ENCODE results near the gene MUSK.

The MUSK gene

DNA sequence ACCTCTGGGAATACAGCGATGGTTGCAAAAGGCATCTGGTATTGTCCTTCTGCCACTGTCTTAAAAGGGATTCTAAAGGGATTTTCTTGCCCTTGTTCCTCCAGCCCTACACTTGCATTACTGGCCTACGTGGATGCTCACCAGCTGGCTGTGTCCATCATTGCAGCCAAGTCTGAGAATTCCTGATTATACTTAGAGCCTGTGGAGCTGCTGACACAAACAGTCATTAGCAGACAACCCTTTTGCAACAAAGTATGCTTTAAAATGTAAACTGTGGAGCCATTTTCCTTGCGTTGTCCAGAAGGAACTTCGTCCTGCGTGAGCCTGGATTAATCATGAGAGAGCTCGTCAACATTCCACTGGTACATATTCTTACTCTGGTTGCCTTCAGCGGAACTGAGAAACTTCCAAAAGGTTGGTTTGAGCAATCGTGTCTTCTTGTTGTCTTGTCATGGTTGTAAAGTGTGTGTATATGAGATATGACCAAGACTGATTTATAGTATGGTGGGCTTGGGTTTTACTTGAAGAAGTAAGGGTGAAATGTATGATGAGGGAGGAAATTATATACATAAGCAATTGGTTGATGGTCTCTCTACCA, at the start of gene MUSK:
Gene MUSK, plus strand, starts transcription at position 222 of the 598 bp plus-strand sequence. Its CDS starts 114 bp downstream, at position 336.
- DNase-seq (ENCODE audit: low read depth), result no peak

DNA sequence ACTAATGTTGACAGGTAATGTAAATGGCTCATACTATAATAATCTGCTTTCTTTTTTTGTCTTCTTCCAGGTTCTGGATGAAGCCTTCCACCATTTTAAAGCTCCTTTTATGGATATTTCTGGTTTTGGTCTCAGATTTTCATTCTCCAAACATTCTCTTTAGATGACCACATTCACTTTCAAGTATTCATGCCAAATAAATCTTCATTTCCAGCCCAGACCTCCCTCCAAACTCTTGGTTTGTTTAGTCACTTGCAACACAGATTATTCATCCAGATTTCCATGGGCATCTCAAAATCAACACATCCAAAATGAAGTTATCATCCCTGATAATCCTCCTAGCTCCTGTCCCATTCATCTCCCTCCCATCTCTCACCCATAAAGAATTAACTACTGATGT, 48.8 kb upstream of the MUSK start:
- no peak for DNase-seq (ENCODE audit: low read depth)

GRCh38 chr9:110620726-110621125, 47.9 kb upstream of the MUSK start:
- no peak for DNase-seq (ENCODE audit: low read depth)

DNA sequence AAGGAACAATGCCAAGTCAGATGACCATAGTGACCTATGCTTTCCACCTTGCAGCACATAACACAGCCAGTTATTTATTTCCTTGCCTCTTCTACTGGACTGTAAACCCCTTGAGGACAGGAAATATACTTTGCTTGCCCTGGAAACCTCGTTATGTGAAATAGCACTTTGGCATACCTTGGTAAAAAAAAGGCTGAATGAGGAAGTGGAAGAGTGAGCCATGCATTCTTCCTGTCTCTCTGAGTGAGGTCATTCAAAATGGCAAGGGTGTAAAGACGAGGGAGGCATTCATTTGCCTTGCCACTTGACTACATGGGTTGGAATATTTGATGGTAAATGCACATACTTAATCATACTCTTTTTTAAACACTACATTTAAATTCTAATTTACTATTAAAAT, 46.2 kb upstream of the MUSK start:
- no peak for DNase-seq (ENCODE audit: low read depth)

GRCh38 chr9:110623462-110624025, 45.0 kb upstream of the MUSK start:
- no peak for DNase-seq (ENCODE audit: low read depth)

DNA sequence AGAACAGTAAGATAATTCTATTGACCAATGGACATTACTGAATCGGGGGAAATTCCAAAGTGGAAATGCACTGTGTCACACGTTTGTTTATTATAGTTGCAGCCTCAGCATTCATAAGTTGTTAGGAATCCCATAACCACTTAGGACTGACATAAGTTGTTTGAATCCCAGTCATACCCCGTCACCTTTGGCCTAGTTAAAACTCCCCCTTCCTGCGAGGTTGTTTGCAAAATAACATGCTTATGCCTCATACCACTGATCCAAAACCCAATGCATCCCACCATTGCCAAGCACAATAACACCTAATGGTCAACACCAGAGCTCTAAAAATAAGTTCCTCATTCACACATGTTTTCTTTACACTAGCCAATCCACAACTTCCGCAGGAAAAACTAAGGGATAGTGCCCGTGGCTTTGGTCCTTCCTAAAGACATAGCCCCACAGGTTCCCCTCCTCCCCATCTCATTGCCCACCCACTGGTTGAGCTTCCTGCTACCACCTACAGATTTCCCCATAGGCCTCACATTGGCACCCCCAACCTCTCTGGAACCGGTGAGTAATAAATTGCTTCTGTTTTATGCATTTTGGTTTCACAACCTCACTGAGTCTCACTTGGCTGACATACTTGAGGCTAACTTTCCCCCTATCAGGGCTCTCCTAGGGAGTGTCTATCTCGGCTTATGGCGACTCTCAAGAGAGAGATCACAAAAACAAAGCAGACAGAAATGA, 42.3 kb upstream of the MUSK start:
- DNase-seq (ENCODE audit: low read depth), result no peak

DNA sequence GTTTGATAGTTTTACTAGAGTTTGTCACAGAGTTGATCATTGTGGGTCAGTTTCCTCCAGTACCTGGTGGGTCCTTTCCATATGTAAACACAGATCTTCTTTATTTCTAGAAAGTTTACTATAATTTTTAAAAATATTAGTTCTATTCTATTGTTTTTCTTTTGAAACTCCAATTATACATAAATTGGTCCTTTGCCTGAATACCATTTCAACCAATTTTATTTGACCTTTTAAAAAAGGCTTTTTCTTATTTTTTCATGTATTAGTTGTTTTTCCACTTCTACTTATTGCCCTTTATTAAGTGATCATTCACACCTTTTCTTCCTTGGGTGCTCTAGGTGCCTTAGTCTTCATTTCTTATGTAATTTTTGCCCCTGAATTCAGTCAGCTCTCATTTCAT, 33.0 kb upstream of the MUSK start:
- DNase-seq (ENCODE audit: low read depth), result no peak

- no peak for DNase-seq (ENCODE audit: low read depth)
Observed at GRCh38 chr9:110638381-110638954, 30.1 kb upstream of the MUSK start.

DNA sequence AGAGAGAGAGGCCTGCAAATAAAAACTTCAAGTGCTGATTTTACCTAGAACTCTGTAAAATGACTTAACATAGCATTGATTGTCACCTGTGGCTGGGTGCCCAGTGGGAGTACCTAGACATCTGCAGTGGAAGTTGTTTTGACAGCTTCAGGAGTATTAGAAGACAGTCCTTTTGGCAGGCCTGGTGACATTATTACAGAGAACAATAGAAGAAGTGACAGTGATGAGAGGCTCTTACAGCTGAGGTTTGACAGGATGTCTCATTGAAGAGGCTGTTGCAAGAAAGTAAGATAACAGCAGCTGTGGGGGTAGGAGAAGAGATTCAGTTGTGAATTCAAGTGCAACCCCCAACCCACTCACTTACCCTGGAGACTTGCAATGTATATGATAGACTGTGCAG, 27.9 kb upstream of the MUSK start:
- no peak for DNase-seq (ENCODE audit: low read depth)

GRCh38 chr9:110641293-110641692, 27.3 kb upstream of the MUSK start:
- DNase-seq (ENCODE audit: low read depth), result no peak

- no peak for DNase-seq (ENCODE audit: low read depth)
Observed at GRCh38 chr9:110648696-110649095, 19.9 kb upstream of the MUSK start.

DNA sequence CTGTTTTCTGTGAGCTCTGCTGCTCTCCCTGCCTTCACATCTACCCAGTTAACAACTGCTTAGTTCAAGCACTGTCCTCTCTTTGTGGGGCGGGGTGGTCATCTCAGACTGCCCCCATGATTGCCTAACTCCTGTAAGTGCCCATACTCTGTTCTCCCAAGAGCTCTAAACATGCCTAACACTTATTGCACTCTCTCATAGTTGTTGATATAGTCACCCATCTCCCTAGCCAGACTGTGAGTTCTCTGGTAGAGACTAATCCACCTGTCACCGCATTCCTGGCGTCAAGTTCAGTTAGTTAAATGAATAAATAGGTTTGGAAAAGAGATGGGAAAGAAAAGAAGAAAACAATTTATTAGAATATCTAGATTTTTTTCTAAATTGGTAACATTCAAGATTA, 18.3 kb upstream of the MUSK start:
- DNase-seq (ENCODE audit: low read depth), result no peak

DNA sequence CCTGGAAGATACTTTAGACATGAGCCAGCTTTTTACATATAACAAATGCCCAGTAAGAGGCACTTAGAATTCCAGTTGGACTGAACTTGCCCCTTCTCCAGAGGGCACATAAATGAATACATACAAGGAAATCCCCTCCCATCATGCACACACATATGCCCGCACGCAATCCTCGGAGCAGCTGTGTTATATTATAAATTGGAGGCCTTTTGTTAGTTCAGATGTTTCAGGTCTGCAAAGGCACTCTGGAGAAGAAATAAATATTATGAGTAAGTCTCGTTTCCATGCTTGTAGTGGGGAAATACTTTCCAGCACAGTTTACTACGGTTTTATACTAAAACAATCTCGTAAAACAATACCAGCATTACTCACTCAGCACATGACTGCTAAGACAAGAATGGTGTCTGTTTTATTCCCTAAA, 17.6 kb upstream of the MUSK start:
- no peak for DNase-seq (ENCODE audit: low read depth)

GRCh38 chr9:110655754-110656641, 12.6 kb upstream of the MUSK start:
- DNase-seq (ENCODE audit: low read depth), result no peak

DNA sequence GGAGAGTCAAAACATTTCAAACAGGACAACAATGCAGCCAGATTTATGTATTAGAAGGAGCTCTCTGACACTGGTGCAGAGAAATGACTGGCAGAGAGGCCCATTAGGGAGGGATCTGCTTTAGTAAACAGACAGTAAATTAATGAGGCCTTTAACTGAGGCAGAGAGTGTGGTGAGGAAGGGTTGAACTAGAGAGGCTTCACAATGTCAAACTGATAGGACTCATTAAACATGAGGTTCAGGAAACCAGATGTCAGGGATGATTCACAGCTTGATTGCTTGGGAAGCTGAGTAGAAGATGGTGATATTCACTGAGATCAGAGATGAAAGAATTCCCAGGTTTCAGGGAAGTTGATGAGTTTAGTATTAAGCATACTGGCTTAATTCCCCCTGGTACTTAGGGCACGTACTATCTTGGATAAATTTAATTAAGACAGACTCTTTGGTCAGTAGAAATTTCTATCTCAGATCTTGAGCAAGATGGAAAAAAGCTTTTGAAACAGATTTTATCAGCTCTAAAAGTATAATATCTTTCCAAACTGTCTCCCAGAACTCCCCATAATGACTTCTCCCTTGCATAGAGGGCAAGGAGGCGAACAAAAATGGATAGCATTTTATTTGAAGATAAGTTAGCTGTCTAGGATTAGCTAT, 8.6 kb upstream of the MUSK start:
- DNase-seq (ENCODE audit: low read depth), result no peak

DNA sequence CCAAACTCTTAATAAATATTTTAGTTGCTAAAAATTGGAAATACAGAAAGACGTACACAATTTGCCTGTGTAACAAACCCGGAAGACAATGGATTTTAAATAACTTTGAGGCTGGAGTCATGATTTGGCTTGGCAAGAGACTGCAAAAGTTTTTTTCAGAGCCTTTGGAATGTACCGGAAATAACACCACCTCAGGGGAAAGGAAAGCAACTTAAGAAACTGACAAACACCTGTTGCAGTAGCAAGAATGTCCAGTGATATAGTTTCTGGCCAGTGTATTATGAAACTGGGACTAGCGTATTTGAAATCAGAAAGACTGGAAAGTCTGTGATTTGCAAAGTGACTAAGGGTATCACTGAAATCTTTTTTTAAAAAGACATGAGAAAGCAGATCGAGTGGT, 842 bp downstream of the MUSK start:
- DNase-seq (ENCODE audit: low read depth), result no peak

GRCh38 chr9:110671849-110672248, 3.3 kb downstream of the MUSK start:
- no peak for DNase-seq (ENCODE audit: low read depth)

- no peak for DNase-seq (ENCODE audit: low read depth)
Observed at GRCh38 chr9:110672873-110673510, 4.4 kb downstream of the MUSK start.

GRCh38 chr9:110687497-110687896, 18.9 kb downstream of the MUSK start:
- DNase-seq (ENCODE audit: low read depth), result no peak

GRCh38 chr9:110688329-110688728, 19.7 kb downstream of the MUSK start:
- no peak for DNase-seq (ENCODE audit: low read depth)

DNA sequence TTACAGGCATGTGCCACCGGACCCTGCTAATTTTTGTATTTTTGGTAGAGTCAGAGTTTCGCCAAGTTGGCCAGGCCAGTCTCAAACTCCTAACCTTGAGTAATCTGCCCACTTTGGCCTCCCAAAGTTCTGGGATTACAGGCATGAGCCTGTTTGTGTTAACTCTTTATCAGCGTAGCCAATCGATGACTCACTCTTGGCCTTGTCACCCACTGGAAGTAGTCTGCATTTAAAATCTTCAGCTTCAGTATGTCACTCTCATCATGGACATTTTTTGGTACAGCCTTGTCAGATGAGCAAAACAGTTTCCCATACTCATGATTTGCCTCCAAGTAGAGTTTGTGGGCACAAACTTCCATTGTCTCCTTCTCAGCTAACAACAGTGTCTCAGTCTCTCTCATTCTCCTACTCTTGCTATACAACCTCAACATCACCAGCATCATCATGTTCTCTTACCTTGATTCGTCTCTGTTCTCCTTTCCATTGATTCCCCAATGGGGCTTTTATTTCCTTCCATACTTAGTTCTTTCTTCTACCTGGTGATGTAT, 22.5 kb downstream of the MUSK start:
- DNase-seq (ENCODE audit: low read depth), result no peak

Measured in stimulated activated CD4-positive, alpha-beta T cell treated with anti-CD3 and anti-CD28 coated beads, Interleukin-2, amount 100 ng/mL, for 4 hours (primary cell).